SH-SY5Y (cell line): ENCODE measurements around the gene MLXIP.

Experiments
- GATA2 ChIP-seq: IDR thresholded peaks from 2 replicates; pipeline ENCODE4 v1.6.1; 2011; ENCODE audit warnings: mild to moderate bottlenecking, low read depth, low read length
- GATA3 ChIP-seq: IDR thresholded peaks from 2 replicates; pipeline ENCODE4 v1.6.1; 2011; ENCODE audit warnings: low read depth, mild to moderate bottlenecking, low read length, moderate library complexity

GRCh38 chr12:122094137-122094734, 15.7 kb downstream of the MLXIP start:
- TF ChIP-seq GATA3 (no peak), GATA2 (no peak)
